HUDEP-2 (cell line): ENCODE data around the gene ZHX3.

Source experiments
- DNase-seq, 76 experiments: peaks; one replicate each; lab custom pipeline; 2025; ENCODE audit not compliant: unreplicated experiment in 76 of 76; lab: John Stamatoyannopoulos, UW

The ZHX3 gene

DNA sequence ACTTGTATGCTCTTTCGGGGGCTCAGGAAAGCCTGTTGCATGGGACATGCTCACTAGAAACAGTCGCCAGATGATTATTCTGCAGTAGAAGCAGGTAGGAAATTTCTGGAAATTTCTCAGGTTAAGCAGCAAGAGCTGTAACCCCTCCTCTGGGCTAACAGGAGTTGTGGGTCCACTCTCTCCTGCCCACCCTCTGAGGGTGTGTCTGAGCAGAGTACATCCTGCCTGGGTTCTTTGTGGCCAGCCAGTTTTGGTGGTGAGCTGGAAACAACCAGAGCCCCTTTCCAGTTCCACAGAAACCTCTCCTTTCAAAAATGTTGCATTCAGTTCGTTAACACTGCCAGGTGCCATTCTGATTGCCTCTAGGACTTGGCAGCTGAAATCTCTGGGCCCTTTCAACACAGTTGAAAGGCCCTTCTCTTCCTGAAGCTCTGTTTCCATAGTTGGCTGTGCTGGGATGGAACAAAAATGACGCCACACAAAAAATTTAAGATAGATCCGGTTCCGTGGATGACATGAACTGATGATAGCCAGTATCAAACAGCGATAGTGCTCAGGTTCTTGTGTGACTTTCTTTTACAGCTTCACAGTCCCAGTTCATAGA lies 141.7 kb downstream of the ZHX3 start:
- DNase-seq = no peak

GRCh38 chr20:41175201-41175651 lies 142.3 kb downstream of the ZHX3 start:
- DNase-seq = no peak

- DNase-seq = no peak
Observed at GRCh38 chr20:41174782-41175181, 142.7 kb downstream of the ZHX3 start.

DNA sequence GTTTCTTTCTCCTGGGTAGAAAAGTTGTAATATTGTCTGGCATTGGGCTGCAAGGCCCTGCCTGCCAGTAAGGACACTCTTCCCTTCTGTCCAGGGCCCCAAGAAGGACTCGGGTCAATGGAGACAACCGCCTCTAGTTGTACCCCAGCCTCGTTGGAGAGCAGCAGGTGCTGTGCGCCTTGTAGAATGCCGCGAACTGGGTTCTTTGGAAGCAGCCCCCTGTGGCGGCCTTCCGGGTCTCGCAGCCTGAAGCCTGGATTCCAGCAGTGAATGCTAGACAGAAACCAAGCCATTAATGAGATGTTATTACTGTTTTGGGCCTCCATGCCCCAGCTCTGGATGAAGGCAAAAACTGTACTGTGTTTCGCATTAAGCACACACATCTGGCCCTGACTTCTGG lies 143.2 kb downstream of the ZHX3 start:
- no peak for DNase-seq

- no peak for DNase-seq
Observed at GRCh38 chr20:41173791-41174341, 143.7 kb downstream of the ZHX3 start.

DNA sequence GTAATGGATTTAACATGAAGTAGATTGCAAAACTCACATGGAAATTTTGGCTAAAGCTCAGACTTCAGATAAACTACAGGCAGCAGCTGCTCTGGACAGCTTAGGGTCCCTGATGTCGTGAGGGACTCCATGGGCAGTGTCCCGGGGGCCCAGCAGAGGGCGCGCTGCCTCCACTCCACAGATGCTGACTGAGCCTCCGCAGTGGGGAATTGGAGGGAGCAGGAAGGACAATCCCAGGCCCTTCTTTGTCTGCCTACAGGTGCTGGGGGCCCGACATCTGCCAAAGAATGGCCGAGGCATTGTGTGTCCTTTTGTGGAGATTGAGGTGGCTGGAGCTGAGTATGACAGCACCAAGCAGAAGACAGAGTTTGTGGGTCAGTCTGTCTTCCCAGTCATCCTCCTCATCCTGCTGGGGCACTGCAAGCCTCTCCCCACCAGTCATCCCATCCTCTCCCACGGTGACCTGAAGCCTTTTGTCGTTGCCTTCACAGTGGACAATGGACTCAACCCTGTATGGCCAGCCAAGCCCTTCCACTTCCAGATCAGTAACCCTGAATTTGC lies 144.3 kb downstream of the ZHX3 start:
- peak in 62 of 76 experiments; percentile 2 to 79 (median 48) for DNase-seq

DNA sequence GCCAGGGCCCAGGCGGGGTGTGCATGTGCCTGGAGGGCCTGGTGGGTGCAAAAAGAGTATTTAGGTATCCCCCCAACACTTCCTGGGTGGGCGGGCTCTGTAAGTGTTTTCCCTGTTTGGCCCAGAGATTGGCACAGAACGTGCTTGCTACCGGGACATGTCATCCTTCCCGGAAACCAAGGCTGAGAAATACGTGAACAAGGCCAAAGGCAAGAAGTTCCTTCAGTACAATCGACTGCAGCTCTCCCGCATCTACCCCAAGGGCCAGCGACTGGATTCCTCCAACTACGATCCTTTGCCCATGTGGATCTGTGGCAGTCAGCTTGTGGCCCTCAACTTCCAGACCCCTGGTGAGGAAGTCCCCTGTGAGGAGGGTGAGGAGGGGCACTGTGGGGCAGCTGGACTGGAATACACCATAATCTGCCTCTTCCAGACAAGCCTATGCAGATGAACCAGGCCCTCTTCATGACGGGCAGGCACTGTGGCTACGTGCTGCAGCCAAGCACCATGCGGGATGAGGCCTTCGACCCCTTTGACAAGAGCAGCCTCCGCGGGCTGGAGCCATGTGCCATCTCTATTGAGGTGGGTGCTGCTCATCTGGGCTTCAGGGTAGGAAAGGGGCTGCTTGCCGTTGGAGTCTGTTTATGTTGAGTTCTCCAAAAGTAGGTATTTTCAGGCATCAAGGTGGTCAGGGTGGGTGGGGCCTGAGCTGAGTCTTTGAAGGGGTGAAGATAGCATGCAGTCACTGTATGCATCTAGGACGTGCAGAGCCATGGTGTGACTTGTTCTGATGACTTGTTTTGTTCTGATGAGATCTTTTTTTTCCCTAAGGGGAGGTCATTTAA lies 145.0 kb downstream of the ZHX3 start:
- no peak for DNase-seq

GRCh38 chr20:41171736-41172295 lies 145.7 kb downstream of the ZHX3 start:
- no peak for DNase-seq

- DNase-seq = no peak
Observed at GRCh38 chr20:41170386-41171105, 147.0 kb downstream of the ZHX3 start.

- no peak for DNase-seq
Observed at GRCh38 chr20:41169791-41170351, 147.7 kb downstream of the ZHX3 start.

DNA sequence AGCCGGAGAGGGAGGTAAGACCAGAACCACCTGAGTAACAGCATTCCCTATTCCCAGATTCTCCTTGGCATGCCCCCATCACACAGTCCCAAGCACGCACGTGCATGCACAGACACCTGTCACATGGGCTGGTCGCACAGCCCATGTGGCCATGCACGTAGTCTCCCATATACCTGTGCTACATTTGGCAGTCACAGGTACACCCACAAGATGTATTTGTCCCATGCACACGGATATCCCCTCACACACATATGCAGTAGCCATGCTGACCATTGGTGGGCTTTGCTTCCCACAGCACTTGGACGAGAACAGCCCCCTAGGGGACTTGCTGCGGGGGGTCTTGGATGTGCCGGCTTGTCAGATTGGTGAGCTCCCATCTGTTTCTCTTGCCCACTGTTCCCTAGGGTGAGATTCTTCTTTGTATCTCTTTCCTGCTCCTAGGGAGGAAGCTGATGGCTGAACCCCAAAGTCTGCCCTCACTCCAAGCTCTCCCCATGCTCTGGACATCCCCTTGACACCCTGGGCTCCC lies 148.3 kb downstream of the ZHX3 start:
- DNase-seq = no peak

DNA sequence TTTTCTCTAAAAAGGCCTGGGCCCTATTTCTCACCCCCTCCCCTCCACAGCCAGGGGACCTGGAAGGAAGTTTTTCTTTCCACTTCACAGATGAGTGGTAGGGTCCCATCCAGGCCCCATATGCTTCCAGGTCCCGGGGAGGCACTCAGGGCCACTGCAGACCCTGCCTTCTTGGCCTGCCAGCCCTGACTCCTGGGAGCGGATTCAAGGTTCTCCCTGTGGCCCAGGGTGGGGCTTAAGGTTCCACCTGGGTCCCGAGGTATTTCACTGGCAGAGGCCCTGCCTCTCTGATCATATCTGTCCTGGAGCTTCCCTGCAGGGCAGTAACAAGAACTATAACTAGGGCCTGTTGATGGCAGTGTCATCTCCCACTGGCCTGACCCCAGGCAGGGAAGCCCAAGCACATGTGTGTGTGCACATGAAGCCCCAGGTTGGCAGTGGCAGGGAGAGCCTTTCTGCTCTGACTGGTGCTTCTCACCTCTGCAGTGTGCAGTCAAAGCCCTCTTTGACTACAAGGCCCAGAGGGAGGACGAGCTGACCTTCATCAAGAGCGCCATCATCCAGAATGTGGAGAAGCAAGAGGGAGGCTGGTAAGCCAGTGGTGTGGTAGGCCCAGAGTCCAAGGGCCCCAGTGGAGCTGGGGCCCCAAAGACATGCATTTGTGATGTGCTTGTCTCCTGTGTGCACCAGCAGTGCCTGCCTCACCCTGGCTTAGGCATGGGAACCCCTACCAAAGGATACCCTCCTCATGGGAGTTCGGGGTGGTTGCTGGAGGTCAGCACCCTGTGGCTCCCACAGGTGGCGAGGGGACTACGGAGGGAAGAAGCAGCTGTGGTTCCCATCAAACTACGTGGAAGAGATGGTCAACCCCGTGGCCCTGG lies 149.0 kb downstream of the ZHX3 start:
- no peak for DNase-seq

DNA sequence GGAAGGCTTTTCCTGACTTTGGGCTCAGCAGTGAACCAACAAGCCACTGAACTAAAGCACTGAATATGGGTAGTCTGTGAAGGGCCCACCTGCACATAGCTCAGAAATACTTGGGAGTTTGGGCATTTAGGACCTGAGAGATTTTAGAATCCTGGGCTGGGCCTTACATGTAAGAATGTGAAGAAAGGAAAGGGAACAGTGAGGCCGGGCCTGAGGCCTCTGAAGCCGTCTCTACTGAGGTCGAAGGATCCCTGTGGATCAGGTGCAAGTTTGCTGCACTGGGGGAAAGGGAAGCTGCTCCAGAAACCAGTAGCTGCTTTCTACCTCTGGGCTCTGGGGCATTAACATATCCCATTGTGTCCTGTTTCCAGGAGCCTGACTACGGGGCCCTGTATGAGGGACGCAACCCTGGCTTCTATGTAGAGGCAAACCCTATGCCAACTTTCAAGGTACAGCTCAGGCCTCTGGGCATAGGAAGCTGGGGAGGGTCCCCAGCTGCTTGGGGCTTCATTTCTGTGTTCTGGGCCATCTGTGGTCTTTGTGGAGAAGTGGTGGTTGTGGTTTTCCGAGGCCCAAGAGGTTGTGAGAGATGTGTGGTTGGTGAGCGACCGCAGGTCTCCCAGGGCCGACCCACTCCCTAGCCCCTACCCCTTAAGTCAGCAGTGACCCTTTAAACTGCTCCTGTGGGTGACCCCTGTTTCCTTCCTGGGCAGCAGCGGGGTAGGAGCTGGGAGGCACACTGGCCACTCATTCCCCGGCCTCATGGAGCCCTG lies 149.9 kb downstream of the ZHX3 start:
- no peak for DNase-seq

- DNase-seq = no peak
Observed at GRCh38 chr20:41167118-41167470, 150.4 kb downstream of the ZHX3 start.

GRCh38 chr20:41166201-41167117 lies 151.1 kb downstream of the ZHX3 start:
- no peak for DNase-seq

GRCh38 chr20:41165001-41165882 lies 152.3 kb downstream of the ZHX3 start:
- no peak for DNase-seq
